ENCODE results near the gene FOXN3. TPM values are rescaled to one million over a fixed set of nuclear protein-coding genes. Genes with fewer than 3 reads are reported as not detected.
A peak's percentile ranks its signal among the peaks of the same experiment; 100 is the strongest.

FOXN3 gene
- total RNA-seq, 1 experiment from 2014 or later, result 125 TPM

DNA sequence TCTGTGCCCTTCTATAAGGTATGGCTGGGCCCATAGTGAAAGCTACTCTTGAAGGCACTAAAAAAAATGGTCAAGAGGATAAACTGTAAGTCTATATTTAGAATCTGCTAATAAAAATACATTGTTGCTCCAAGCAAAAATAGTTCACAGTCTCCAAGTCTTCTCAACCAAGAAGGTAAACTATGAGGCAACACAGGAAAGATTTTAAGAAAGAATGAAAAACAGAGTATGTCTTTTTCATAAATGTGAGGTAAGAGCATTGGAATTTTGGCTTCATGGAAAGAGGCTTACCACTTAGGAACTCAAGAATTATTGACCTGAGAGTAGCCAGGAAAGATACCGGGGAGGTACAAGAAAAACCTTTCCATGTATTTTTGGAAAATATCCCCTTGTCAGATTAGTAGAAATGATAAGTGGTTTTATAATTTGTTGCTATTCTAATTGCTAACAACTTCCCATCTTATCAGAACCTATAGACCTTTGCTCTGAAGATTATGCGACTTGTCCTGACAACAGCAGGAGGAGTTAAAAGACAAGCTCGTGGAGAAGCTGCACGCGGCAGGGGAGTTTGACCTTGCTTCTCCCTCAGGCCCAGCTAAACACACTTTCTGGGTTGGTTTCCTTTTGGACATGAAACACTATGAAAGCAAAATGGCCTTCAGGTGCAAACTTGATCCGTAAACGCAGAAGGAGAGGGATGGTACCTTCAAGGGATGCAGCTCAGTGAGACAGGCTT lies 238.1 kb downstream of the FOXN3 start:
- Histone ChIP-seq H3K23ac (ENCODE audit: insufficient read length, low read depth, low read length) (no peak overlapping the region), H3K9me3 (ENCODE audit: control insufficient read depth, low read depth, low read length) (no peaks in the 10 kb centered on the region), H2BK5ac (ENCODE audit: insufficient read length, low read length) (no peak overlapping the region), H3K56ac (ENCODE audit: insufficient read length, low read depth, low read length) (no peak overlapping the region), H3K79me1 (ENCODE audit: insufficient read depth, low read depth, low read length, poor library complexity, severe bottlenecking) (no peaks in the 10 kb centered on the region), H3K27ac (ENCODE audit: insufficient read length, low read depth, low read length) (no peak overlapping the region), H3K4me2 (ENCODE audit: insufficient read depth, insufficient read length, low read length) (no peak overlapping the region), H4K20me1 (ENCODE audit: control insufficient read depth, insufficient read depth, insufficient read length) (no peaks in the 10 kb centered on the region), H2BK12ac (ENCODE audit: insufficient read length, low read depth, low read length) (no peak overlapping the region), H3K4ac (ENCODE audit: low read depth, low read length) (no peak overlapping the region), H2BK15ac (ENCODE audit: low read depth, low read length) (no peak overlapping the region), H3K18ac (ENCODE audit: insufficient read length, low read depth, low read length) (no peak overlapping the region), H3K9ac (ENCODE audit: extremely low read depth, insufficient read length, low read length) (no peak overlapping the region), H4K8ac (replicated peaks; ENCODE audit: insufficient read length, low read depth, low read length) (no peak overlapping the region), H3K27me3 (ENCODE audit: insufficient read depth, low read length) (no peaks in the 10 kb centered on the region), H3K14ac (ENCODE audit: insufficient read depth, low read length) (no peak overlapping the region), H2AFZ (ENCODE audit: low read length) (no peak overlapping the region), H2BK120ac (ENCODE audit: low read depth, low read length, poor library complexity, severe bottlenecking) (no peak overlapping the region), H3T11ph (ENCODE audit: low read length) (no peak overlapping the region), H3K79me2 (ENCODE audit: insufficient read depth, low read length) (no peaks in the 10 kb centered on the region), H2BK20ac (ENCODE audit: low read depth, low read length, poor library complexity, severe bottlenecking) (no peak overlapping the region), H4K5ac (ENCODE audit: insufficient read length, low read depth, low read length) (no peak overlapping the region), H3K23me2 (ENCODE audit: insufficient read length, low read depth, low read length, poor library complexity, severe bottlenecking) (no peaks in the 10 kb centered on the region), H4K91ac (ENCODE audit: insufficient read length, low read depth, low read length) (no peak overlapping the region), H3K4me1 (ENCODE audit: insufficient read depth, low read length) (no peaks in the 10 kb centered on the region; the same call in 1 of the 2 replicates), H2AK5ac (ENCODE audit: insufficient read length, low read length) (no peak overlapping the region)
- no CpG with 5 or more reads among the region's 7 CpGs for WGBS (ENCODE audit: extremely low coverage, insufficient read length, low lambda C conversion rate)
- Mint-ChIP-seq H3K9me3 (peaks cover 0 to 6% of the 10 kb centered on the region in 2 experiments; a peak in 1 of 5 replicates), H3K27me3 (ENCODE audit: low read depth) (no peaks in the 10 kb centered on the region), H3K27ac (peak overlapping the region in 2 of 3 experiments; percentile 35 to 78; a peak in 2 of 7 replicates), H3K4me1 (peaks cover 9 to 10% of the 10 kb centered on the region in 2 experiments), H3K4me3 (no peak overlapping the region), H3K36me3 (ENCODE audit: insufficient read depth in 1 of 3, low read depth in 3 of 3) (peaks cover 35 to 61% (median 40%) of the 10 kb centered on the region in 3 experiments; a peak in 6 of 7 replicates)
- TF ChIP-seq, protein P1, sequence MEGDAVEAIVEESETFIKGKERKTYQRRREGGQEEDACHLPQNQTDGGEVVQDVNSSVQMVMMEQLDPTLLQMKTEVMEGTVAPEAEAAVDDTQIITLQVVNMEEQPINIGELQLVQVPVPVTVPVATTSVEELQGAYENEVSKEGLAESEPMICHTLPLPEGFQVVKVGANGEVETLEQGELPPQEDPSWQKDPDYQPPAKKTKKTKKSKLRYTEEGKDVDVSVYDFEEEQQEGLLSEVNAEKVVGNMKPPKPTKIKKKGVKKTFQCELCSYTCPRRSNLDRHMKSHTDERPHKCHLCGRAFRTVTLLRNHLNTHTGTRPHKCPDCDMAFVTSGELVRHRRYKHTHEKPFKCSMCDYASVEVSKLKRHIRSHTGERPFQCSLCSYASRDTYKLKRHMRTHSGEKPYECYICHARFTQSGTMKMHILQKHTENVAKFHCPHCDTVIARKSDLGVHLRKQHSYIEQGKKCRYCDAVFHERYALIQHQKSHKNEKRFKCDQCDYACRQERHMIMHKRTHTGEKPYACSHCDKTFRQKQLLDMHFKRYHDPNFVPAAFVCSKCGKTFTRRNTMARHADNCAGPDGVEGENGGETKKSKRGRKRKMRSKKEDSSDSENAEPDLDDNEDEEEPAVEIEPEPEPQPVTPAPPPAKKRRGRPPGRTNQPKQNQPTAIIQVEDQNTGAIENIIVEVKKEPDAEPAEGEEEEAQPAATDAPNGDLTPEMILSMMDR (conservative IDR thresholded peaks at IDR 0.05), result no peak
- no peak for DNase-seq
